Activated CD8-positive, alpha-beta memory T cell treated with anti-CD3 and anti-CD28 coated beads, Interleukin-2, amount 10 ng/mL, durations not matched to agents 7 days and 5 days (primary cell): Measurements from ENCODE around the gene CNOT6. TPM values are rescaled to one million over a fixed set of nuclear protein-coding genes. Genes with fewer than 3 reads are reported as not detected.

Experiments used
- ATAC-seq: fragments of 150-1000 bp; cut with Tn5 transposase; one replicate; pipeline ENCODE4 v1.10.0; 2021; ENCODE audit warnings: moderate library complexity
- CTCF ChIA-PET: fragments of 350-600 bp; sonication (Branson Sonifier 250); formaldehyde crosslinking; loops from one replicate; lab custom pipeline; 2021; ENCODE audit warnings: antibody characterized with exemption; lab: Charles Lee
- DNase-seq: peaks from one replicate; pipeline ENCODE4 v3.0.0-alpha.2; 2020
- H3K27ac Mint-ChIP-seq: one replicate; pipeline ENCODE4 v1.8.0; 2021; ENCODE audit warnings: mild to moderate bottlenecking, mixed read lengths
- H3K27me3 Mint-ChIP-seq: one replicate; pipeline ENCODE4 v1.8.0; 2021; ENCODE audit warnings: mixed read lengths
- H3K36me3 Mint-ChIP-seq: one replicate; pipeline ENCODE4 v1.8.0; 2021; ENCODE audit warnings: mild to moderate bottlenecking, mixed read lengths
- H3K4me1 Mint-ChIP-seq: one replicate; pipeline ENCODE4 v1.8.0; 2021; ENCODE audit warnings: mixed read lengths
- H3K4me3 Mint-ChIP-seq: one replicate; pipeline ENCODE4 v1.8.0; 2021; ENCODE audit warnings: mild to moderate bottlenecking, moderate library complexity, mixed read lengths
- H3K9me3 Mint-ChIP-seq: one replicate; pipeline ENCODE4 v1.8.0; 2022; ENCODE audit warnings: low read depth, mixed read lengths
- total RNA-seq, 2 experiments: library from RNA; stranded (reverse); gene quantifications; one replicate each; pipeline ENCODE4 v1.2.3, GENCODE V29; 2021

Gene CNOT6
- total RNA-seq, 2 experiments from 2014 or later = 39.7 to 44.4 TPM

- DNase-seq (no peak), ATAC-seq (no peak)
- Mint-ChIP-seq H3K36me3 (peaks cover 50% of the 10 kb centered on the region), H3K4me1 (no peaks in the 10 kb centered on the region), H3K9me3 (no peaks in the 10 kb centered on the region), H3K27ac (no peak overlapping the region), H3K4me3 (no peak overlapping the region), H3K27me3 (no peaks in the 10 kb centered on the region)
- CTCF ChIA-PET = no interaction called here
Observed at GRCh38 chr5:180533845-180534244, 39.7 kb downstream of the CNOT6 start.

GRCh38 chr5:180535573-180535972 lies 41.4 kb downstream of the CNOT6 start:
- Mint-ChIP-seq H3K27ac (no peak overlapping the region), H3K27me3 (no peaks in the 10 kb centered on the region), H3K4me1 (peaks cover 8% of the 10 kb centered on the region), H3K4me3 (no peak overlapping the region), H3K36me3 (peaks cover 50% of the 10 kb centered on the region), H3K9me3 (no peaks in the 10 kb centered on the region)
- DNase-seq (no peak), ATAC-seq (no peak)
- CTCF ChIA-PET = no interaction called here

- CTCF ChIA-PET = no interaction called here
Observed at GRCh38 chr5:180540050-180540694, 46.0 kb downstream of the CNOT6 start.

GRCh38 chr5:180541710-180542109 lies 47.5 kb downstream of the CNOT6 start:
- Mint-ChIP-seq H3K27me3 (no peaks in the 10 kb centered on the region), H3K4me3 (no peak overlapping the region), H3K4me1 (peaks cover 8% of the 10 kb centered on the region), H3K27ac (no peak overlapping the region), H3K9me3 (peaks cover 2% of the 10 kb centered on the region), H3K36me3 (peaks cover 43% of the 10 kb centered on the region)
- ATAC-seq (no peak), DNase-seq (no peak)
- CTCF ChIA-PET = no interaction called here

More at GRCh38 chr5:180540050-180540694, 46.0 kb downstream of the CNOT6 start:
- no peak overlapping the region for H3K4me3 Mint-ChIP-seq
- ATAC-seq = peak; percentile 47
- H3K4me1 Mint-ChIP-seq = peaks cover 8% of the 10 kb centered on the region
- H3K9me3 Mint-ChIP-seq = peaks cover 2% of the 10 kb centered on the region
- no peak overlapping the region for H3K27ac Mint-ChIP-seq
- DNase-seq = no peak
- peaks cover 44% of the 10 kb centered on the region for H3K36me3 Mint-ChIP-seq
- H3K27me3 Mint-ChIP-seq = no peaks in the 10 kb centered on the region

- no peaks in the 10 kb centered on the region for H3K27me3 Mint-ChIP-seq
- ATAC-seq (no peak), DNase-seq (no peak)
- H3K27ac Mint-ChIP-seq = no peak overlapping the region
- no peak overlapping the region for H3K4me3 Mint-ChIP-seq
- H3K4me1 Mint-ChIP-seq = peaks cover 7% of the 10 kb centered on the region
- peaks cover 2% of the 10 kb centered on the region for H3K9me3 Mint-ChIP-seq
- CTCF ChIA-PET = no interaction called here
- peaks cover 37% of the 10 kb centered on the region for H3K36me3 Mint-ChIP-seq
Observed at GRCh38 chr5:180545248-180545647, 51.1 kb downstream of the CNOT6 start.

GRCh38 chr5:180548563-180548962 lies 54.4 kb downstream of the CNOT6 start:
- ATAC-seq (no peak), DNase-seq (no peak)
- Mint-ChIP-seq H3K27ac (no peak overlapping the region), H3K4me3 (no peak overlapping the region), H3K9me3 (no peaks in the 10 kb centered on the region), H3K4me1 (peaks cover 4% of the 10 kb centered on the region), H3K36me3 (peaks cover 33% of the 10 kb centered on the region), H3K27me3 (no peaks in the 10 kb centered on the region)
- CTCF ChIA-PET = no interaction called here

GRCh38 chr5:180553530-180553929 lies 59.4 kb downstream of the CNOT6 start:
- H3K27ac Mint-ChIP-seq = no peak overlapping the region
- no peak overlapping the region for H3K4me3 Mint-ChIP-seq
- H3K36me3 Mint-ChIP-seq = peaks cover 56% of the 10 kb centered on the region
- DNase-seq = no peak
- CTCF ChIA-PET = no interaction called here
- H3K9me3 Mint-ChIP-seq = no peaks in the 10 kb centered on the region
- peaks cover 11% of the 10 kb centered on the region for H3K4me1 Mint-ChIP-seq
- no peaks in the 10 kb centered on the region for H3K27me3 Mint-ChIP-seq
- ATAC-seq = no peak

- Mint-ChIP-seq H3K4me3 (no peak overlapping the region), H3K27me3 (no peaks in the 10 kb centered on the region), H3K27ac (no peak overlapping the region), H3K4me1 (peaks cover 10% of the 10 kb centered on the region), H3K9me3 (peaks cover under 1% of the 10 kb centered on the region), H3K36me3 (peaks cover 59% of the 10 kb centered on the region)
- ATAC-seq (no peak), DNase-seq (no peak)
- CTCF ChIA-PET = interaction anchor here (1.0 kb wide), 1 partner anchor 51 kb away, joined by 3 read pairs; no protein-coding TSS in a partner anchor
Observed at GRCh38 chr5:180555168-180555921, 61.2 kb downstream of the CNOT6 start.

GRCh38 chr5:180557217-180557809 lies 63.1 kb downstream of the CNOT6 start:
- peaks cover 4% of the 10 kb centered on the region for H3K9me3 Mint-ChIP-seq
- no peaks in the 10 kb centered on the region for H3K27me3 Mint-ChIP-seq
- CTCF ChIA-PET = interaction anchor here (1.1 kb wide), 1 partner anchor 229 kb away, joined by 3 read pairs; no protein-coding TSS in a partner anchor
- H3K4me1 Mint-ChIP-seq = peaks cover 26% of the 10 kb centered on the region
- no peak for DNase-seq
- H3K36me3 Mint-ChIP-seq = peaks cover 70% of the 10 kb centered on the region
- no peak overlapping the region for H3K4me3 Mint-ChIP-seq
- H3K27ac Mint-ChIP-seq = no peak overlapping the region
- ATAC-seq = no peak

GRCh38 chr5:180558232-180558631 lies 64.1 kb downstream of the CNOT6 start:
- peaks cover 65% of the 10 kb centered on the region for H3K36me3 Mint-ChIP-seq

GRCh38 chr5:180563994-180564393 lies 69.8 kb downstream of the CNOT6 start:
- no peaks in the 10 kb centered on the region for H3K27me3 Mint-ChIP-seq
- peaks cover 4% of the 10 kb centered on the region for H3K9me3 Mint-ChIP-seq
- no peak overlapping the region for H3K27ac Mint-ChIP-seq
- H3K36me3 Mint-ChIP-seq = peaks cover 64% of the 10 kb centered on the region
- CTCF ChIA-PET = no interaction called here
- H3K4me3 Mint-ChIP-seq = no peak overlapping the region
- peaks cover 41% of the 10 kb centered on the region for H3K4me1 Mint-ChIP-seq
- ATAC-seq (no peak), DNase-seq (no peak)

More at GRCh38 chr5:180558232-180558631, 64.1 kb downstream of the CNOT6 start:
- no peak for DNase-seq
- Mint-ChIP-seq H3K4me3 (no peak overlapping the region), H3K27me3 (no peaks in the 10 kb centered on the region), H3K9me3 (peaks cover 4% of the 10 kb centered on the region), H3K27ac (no peak overlapping the region), H3K4me1 (peaks cover 32% of the 10 kb centered on the region)
- ATAC-seq = no peak
- CTCF ChIA-PET = interaction anchor here (1.1 to 1.2 kb wide), 2 partner anchors 33 to 230 kb away, joined by 3 to 4 read pairs; no protein-coding TSS in a partner anchor

- Mint-ChIP-seq H3K27ac (peak overlapping the region; percentile 89), H3K9me3 (no peaks in the 10 kb centered on the region), H3K4me3 (peak overlapping the region; percentile 65), H3K36me3 (peaks cover 56% of the 10 kb centered on the region), H3K4me1 (peaks cover 18% of the 10 kb centered on the region), H3K27me3 (no peaks in the 10 kb centered on the region)
- ATAC-seq (peak; percentile 73), DNase-seq (no peak)
- CTCF ChIA-PET = interaction anchor here (1.3 kb wide), 1 partner anchor 38 kb away, joined by 4 read pairs; no protein-coding TSS in a partner anchor
Observed at GRCh38 chr5:180568914-180569313, 74.7 kb downstream of the CNOT6 start.

GRCh38 chr5:180575571-180575970 lies 81.4 kb downstream of the CNOT6 start:
- Mint-ChIP-seq H3K4me3 (no peak overlapping the region), H3K9me3 (no peaks in the 10 kb centered on the region), H3K27me3 (no peaks in the 10 kb centered on the region), H3K4me1 (peaks cover 8% of the 10 kb centered on the region), H3K36me3 (peaks cover 36% of the 10 kb centered on the region), H3K27ac (no peak overlapping the region)
- DNase-seq (no peak), ATAC-seq (no peak)
- CTCF ChIA-PET = interaction anchor here (1.0 to 1.1 kb wide), 2 partner anchors 8 to 9 kb away, joined by 3 read pairs; no protein-coding TSS in a partner anchor
